Liver (tissue), 9 donors: Measurements from ENCODE around the gene HOOK2. TPM values are rescaled to one million over a fixed set of nuclear protein-coding genes. Genes with fewer than 3 reads are reported as not detected.

Experiments
- DNase-seq: peaks from one replicate; pipeline ENCODE4 v3.0.0-alpha.2; 2017; ENCODE audit warnings: low spot score
- H3K27ac ChIP-seq, 2 donors: one replicate each; pipeline ENCODE4 v1.7.0; 2013; ENCODE audit warnings: inconsistent platforms in 2 of 2, low read length in 2 of 2, control low read depth in 1 of 2, low read depth in 1 of 2, mild to moderate bottlenecking in 1 of 2
- H3K27me3 ChIP-seq, 4 donors: one replicate each; pipeline versions ENCODE4 v1.6.1 to v1.7.0; 2013; ENCODE audit warnings: low read length in 3 of 4, inconsistent platforms in 1 of 4, mild to moderate bottlenecking in 1 of 4, moderate library complexity in 1 of 4; ENCODE audit not compliant: control insufficient read depth in 4 of 4, insufficient read depth in 4 of 4
- H3K36me3 ChIP-seq, 4 donors: one replicate each; pipeline versions ENCODE4 v1.6.1 to v1.7.0; 2013; ENCODE audit warnings: low read length in 3 of 4, mild to moderate bottlenecking in 3 of 4, low read depth in 1 of 4, moderate library complexity in 1 of 4; ENCODE audit not compliant: control insufficient read depth in 4 of 4, insufficient read depth in 3 of 4
- H3K4me1 ChIP-seq, 4 donors: one replicate each; pipeline versions ENCODE4 v1.6.1 to v1.7.0; 2013; ENCODE audit warnings: low read length in 3 of 4, mild to moderate bottlenecking in 3 of 4, moderate library complexity in 1 of 4; ENCODE audit not compliant: control insufficient read depth in 4 of 4, insufficient read depth in 4 of 4
- H3K4me3 ChIP-seq, 3 donors: one replicate each; pipeline versions ENCODE4 v1.6.1 to v1.7.0; 2013; ENCODE audit warnings: low read length in 3 of 3, control low read depth in 1 of 3, low read depth in 1 of 3, mild to moderate bottlenecking in 1 of 3
- H3K9ac ChIP-seq, 2 donors: one replicate each; pipeline ENCODE4 v1.7.0; 2013; ENCODE audit warnings: low read length in 2 of 2, mild to moderate bottlenecking in 2 of 2, moderate library complexity in 2 of 2, control low read depth in 1 of 2, low read depth in 1 of 2
- H3K9me3 ChIP-seq, 4 donors: one replicate each; pipeline versions ENCODE4 v1.6.1 to v1.7.0; 2013; ENCODE audit warnings: low read length in 3 of 4; ENCODE audit not compliant: control insufficient read depth in 4 of 4
- ATF3 ChIP-seq: IDR thresholded peaks from 2 replicates; pipeline ENCODE4 v1.6.1; 2016; ENCODE audit warnings: antibody characterized with exemption
- CTCF ChIP-seq: fragments of 150-350 bp; IDR thresholded peaks from 2 replicates; pipeline ENCODE4 v1.5.1; 2017; ENCODE audit warnings: improper control_type of control experiment, low read depth, low read length; ENCODE audit not compliant: missing input control
- EGR1 ChIP-seq, 2 donors: IDR thresholded peaks; 2 replicates each; pipeline ENCODE4 v1.6.1; 2016 to 2018; ENCODE audit warnings: antibody characterized with exemption in 2 of 2, low read depth in 2 of 2
- FOXA1 ChIP-seq: IDR thresholded peaks from 2 replicates; pipeline ENCODE4 v1.6.1; 2016; ENCODE audit warnings: antibody characterized with exemption
- FOXA2 ChIP-seq: IDR thresholded peaks from 2 replicates; pipeline ENCODE4 v1.6.1; 2016; ENCODE audit warnings: antibody characterized with exemption
- GABPA ChIP-seq, 2 donors: IDR thresholded peaks in 1 of 2; conservative IDR thresholded peaks in 1 of 2; 2 replicates each; pipeline ENCODE4 v1.6.1; 2016; ENCODE audit warnings: antibody characterized with exemption in 2 of 2, mild to moderate bottlenecking in 1 of 2, moderate library complexity in 1 of 2
- HNF4A ChIP-seq, 2 donors: conservative IDR thresholded peaks; 2 replicates each; pipeline ENCODE4 v1.6.1; 2016; ENCODE audit warnings: antibody characterized with exemption in 2 of 2, mild to moderate bottlenecking in 2 of 2
- HNF4G ChIP-seq: IDR thresholded peaks from 2 replicates; pipeline ENCODE4 v1.6.1; 2016; ENCODE audit warnings: antibody characterized with exemption
- JUND ChIP-seq, 2 donors: IDR thresholded peaks; 2 replicates each; pipeline ENCODE4 v1.6.1; 2016; ENCODE audit warnings: antibody characterized with exemption in 2 of 2
- MAX ChIP-seq: IDR thresholded peaks from 2 replicates; pipeline ENCODE4 v1.6.1; 2016; ENCODE audit warnings: antibody characterized with exemption
- NR2F2 ChIP-seq: IDR thresholded peaks from 2 replicates; pipeline ENCODE4 v1.6.1; 2016; ENCODE audit warnings: antibody characterized with exemption
- RAD21 ChIP-seq, 2 donors: IDR thresholded peaks; 2 replicates each; pipeline ENCODE4 v1.6.1; 2016; ENCODE audit warnings: antibody characterized with exemption in 2 of 2, mild to moderate bottlenecking in 2 of 2
- REST ChIP-seq: IDR thresholded peaks from 2 replicates; pipeline ENCODE4 v1.6.1; 2016; ENCODE audit warnings: antibody characterized with exemption, mild to moderate bottlenecking
- RXRA ChIP-seq, 2 donors: IDR thresholded peaks; 2 replicates each; pipeline ENCODE4 v1.6.1; 2017 to 2018; ENCODE audit warnings: antibody characterized with exemption in 2 of 2, mild to moderate bottlenecking in 1 of 2
- SP1 ChIP-seq: IDR thresholded peaks from 2 replicates; pipeline ENCODE4 v1.6.1; 2018; ENCODE audit warnings: antibody characterized with exemption, mild to moderate bottlenecking
- TAF1 ChIP-seq: conservative IDR thresholded peaks from 2 replicates; pipeline ENCODE4 v1.6.1; 2016; ENCODE audit warnings: antibody characterized with exemption, mild to moderate bottlenecking
- YY1 ChIP-seq: IDR thresholded peaks from 2 replicates; pipeline ENCODE4 v1.6.1; 2016; ENCODE audit warnings: antibody characterized with exemption, mild to moderate bottlenecking
- ZBTB33 ChIP-seq: IDR thresholded peaks from 2 replicates; pipeline ENCODE4 v1.6.1; 2016; ENCODE audit warnings: antibody characterized with exemption
- WGBS: extraction: QIAGEN DNeasy Blood & Tissue Kit; methylation state at CpG from one replicate; pipeline ENCODE4 v1.1.7; 2013; 5-methylcytosine and 5-hydroxymethylcytosine counted together
- polyA plus RNA-seq, 2 donors: library from polyadenylated mRNA; stranded (reverse) in 1 of 2; unstranded in 1 of 2; fragments of 200-250 nt in 1 of 2; fragments of >200 nt in 1 of 2; fragmentation: Nextera tagmentation in 1 of 2; extraction: Ambion mirVana in 1 of 2; gene quantifications; one replicate each; pipeline versions ENCODE4 v1.2.1 to v1.2.3, GENCODE V29; 2013 to 2015
- total RNA-seq, 2 donors: library from RNA; depleted of rRNA; stranded (reverse); fragments of >200 nt; gene quantifications; one replicate each; pipeline ENCODE4 v1.2.3, GENCODE V29; 2014
- donor health status: healthy.
- donor health status: healthy.
- donor health status: healthy.
- donor health status: healthy.
- donor health status: healthy.

HOOK2 gene
- total and polyA plus RNA-seq, 4 donors = 11.3 to 36.4 (median 15.0) TPM

GRCh38 chr19:12788682-12789097 lies 13.3 kb upstream of the HOOK2 start:
- WGBS = under 1% methylated on average over 12 of the region's 12 CpGs
- Histone ChIP-seq H3K36me3 (no peaks in the 10 kb centered on the region), H3K4me3 (peak overlapping the region; percentile 58 to 66 (median 59)), H3K9ac (peak overlapping the region; percentile 75 to 96), H3K27ac (peak overlapping the region; percentile 98 to 99), H3K9me3 (no peaks in the 10 kb centered on the region), H3K27me3 (no peaks in the 10 kb centered on the region), H3K4me1 (peaks cover 7 to 38% (median 21%) of the 10 kb centered on the region in 4 donors)
- peak; percentile 83 for DNase-seq
- no peak for TF ChIP-seq ZBTB33
- TF ChIP-seq JUND (IDR thresholded peaks at IDR 0.05) = no peak
- TF ChIP-seq HNF4A (conservative IDR thresholded peaks at IDR 0.05) = peak; percentile 44 to 55
- no peak for TF ChIP-seq TAF1
- peak; percentile 12 for TF ChIP-seq YY1
- TF ChIP-seq HNF4G = no peak
- TF ChIP-seq EGR1 (IDR thresholded peaks at IDR 0.05; ENCODE audit: low read depth in 2 of 2) = peak; percentile 35 to 58
- no peak for TF ChIP-seq FOXA1
- peak; percentile 47 to 60 for TF ChIP-seq RXRA (IDR thresholded peaks at IDR 0.05)
- TF ChIP-seq SP1 = peak; percentile 58
- peak; percentile 37 for TF ChIP-seq MAX
- TF ChIP-seq GABPA (IDR thresholded peaks at IDR 0.05 in 1 of 2, conservative IDR thresholded peaks at IDR 0.05 in 1 of 2) = no peak
- peak in 1 of 2 donors; percentile 5 for TF ChIP-seq RAD21 (IDR thresholded peaks at IDR 0.05)
- no peak for TF ChIP-seq FOXA2
- peak; percentile 35 for TF ChIP-seq REST
- TF ChIP-seq CTCF = no peak
- TF ChIP-seq NR2F2 = peak; percentile 58
- no peak for TF ChIP-seq ATF3
